WI38 (cell line): ENCODE data around the gene PLAAT5.

Experiments used
- H3K4me3 ChIP-seq: 2 replicates; pipeline ENCODE4 v1.5.1; 2011; ENCODE audit warnings: low read depth, mild to moderate bottlenecking, control low read depth, low read length
- CTCF ChIP-seq: IDR thresholded peaks from 2 replicates; pipeline ENCODE4 v1.5.1; 2012; ENCODE audit warnings: low read depth, mild to moderate bottlenecking, control low read depth, low read length

Gene PLAAT5

GRCh38 chr11:63521896-63522295 lies 30.9 kb upstream of the PLAAT5 start:
- TF ChIP-seq CTCF, result no peak
- no peak overlapping the region for H3K4me3 ChIP-seq

- TF ChIP-seq CTCF, result no peak
- H3K4me3 ChIP-seq, result no peak overlapping the region
These were observed 29.7 kb upstream of the PLAAT5 start for GRCh38 chr11:63520606-63521170.

- no peak for TF ChIP-seq CTCF
- H3K4me3 ChIP-seq, result no peak overlapping the region
These were observed 27.6 kb upstream of the PLAAT5 start for GRCh38 chr11:63518548-63518947.

GRCh38 chr11:63517156-63517555 lies 26.2 kb upstream of the PLAAT5 start:
- TF ChIP-seq CTCF, result no peak
- no peak overlapping the region for H3K4me3 ChIP-seq

- H3K4me3 ChIP-seq, result no peak overlapping the region
- no peak for TF ChIP-seq CTCF
These were observed 25.1 kb upstream of the PLAAT5 start for GRCh38 chr11:63516109-63516508.

- no peak for TF ChIP-seq CTCF
These were observed 21.8 kb upstream of the PLAAT5 start for GRCh38 chr11:63512816-63513215.

GRCh38 chr11:63511048-63511748 lies 20.2 kb upstream of the PLAAT5 start:
- no peak for TF ChIP-seq CTCF
- H3K4me3 ChIP-seq, result no peak overlapping the region

More at GRCh38 chr11:63512816-63513215, 21.8 kb upstream of the PLAAT5 start:
- H3K4me3 ChIP-seq, result no peak overlapping the region
